Endothelial cell of umbilical vein (primary cell): ENCODE results near the gene MGAT5. TPM values are rescaled to one million over a fixed set of nuclear protein-coding genes. Genes with fewer than 3 reads are reported as not detected.

Experiments
- BruUV-seq: library from RNA; stranded (reverse); fragments of 400-500 nt; replicated peaks from 2 replicates; lab custom pipeline; 2021; lab: Mats Ljungman, UMichigan
- CTCF ChIA-PET: fragments of 300-600, 350-600 bp; sonication (Branson Sonifier 250); formaldehyde crosslinking; loops from one replicate; lab custom pipeline; 2021; ENCODE audit warnings: antibody characterized with exemption, inconsistent platforms; lab: Charles Lee
- POLR2A ChIA-PET: fragments of 300-600, 350-600 bp; sonication (Branson Sonifier 250); formaldehyde crosslinking; loops from one replicate; lab custom pipeline; 2021; ENCODE audit warnings: antibody characterized with exemption, inconsistent platforms; lab: Charles Lee
- DNase-seq: peaks from one replicate; pipeline ENCODE4 v3.0.0-alpha.2; 2011; ENCODE audit warnings: low read depth, low spot score
- FAIRE-seq: peaks from 2 replicates; lab custom pipeline; 2011; peaks lifted over from hg19 to GRCh38; lab: Jason Lieb, UNC
- H2AFZ ChIP-seq: 2 replicates; pipeline ENCODE4 v1.6.0; 2012; ENCODE audit warnings: low read depth, low read length, control low read depth, inconsistent platforms
- H3K27ac ChIP-seq: 2 replicates; pipeline ENCODE4 v1.5.1; 2011; ENCODE audit warnings: low read depth, mild to moderate bottlenecking, control low read depth, low read length, moderate library complexity; ENCODE audit not compliant: insufficient read depth
- H3K27me3 ChIP-seq, 2 experiments: 2 replicates each; pipeline versions ENCODE4 v1.6.0 to v1.6.1; 2011; ENCODE audit warnings: low read length in 2 of 2, mixed read lengths in 1 of 2; ENCODE audit not compliant: control insufficient read depth in 2 of 2, insufficient read depth in 2 of 2
- H3K36me3 ChIP-seq, 2 experiments: 2 replicates in 1 of 2; 3 replicates in 1 of 2; pipeline ENCODE4 v1.5.1; 2011; ENCODE audit warnings: low read length in 2 of 2, mild to moderate bottlenecking in 1 of 2, moderate library complexity in 1 of 2; ENCODE audit not compliant: control insufficient read depth in 2 of 2, insufficient read depth in 2 of 2; ENCODE audit errors: extremely low read depth in 1 of 2
- H3K4me1 ChIP-seq: 3 replicates; pipeline ENCODE4 v1.5.1; 2011; ENCODE audit warnings: mild to moderate bottlenecking, low read length; ENCODE audit not compliant: control insufficient read depth, insufficient read depth; ENCODE audit errors: extremely low read depth
- H3K4me2 ChIP-seq: 2 replicates; pipeline ENCODE4 v1.6.1; 2011; ENCODE audit warnings: low read length, control low read depth, mixed read lengths; ENCODE audit not compliant: insufficient read depth
- H3K4me3 ChIP-seq, 3 experiments: fragments of 200-600 bp in 1 of 3; sonication (generic), shearing (Covaris generic) in 1 of 3; replicated peaks in 1 of 3; 2 replicates each; pipeline ENCODE4 v1.5.1; 2011 to 2016; ENCODE audit warnings: control low read depth in 3 of 3, low read length in 3 of 3, mild to moderate bottlenecking in 2 of 3, inconsistent platforms in 1 of 3, low read depth in 1 of 3, moderate library complexity in 1 of 3; ENCODE audit not compliant: insufficient read depth in 1 of 3
- H3K79me2 ChIP-seq: 2 replicates; pipeline ENCODE4 v1.6.0; 2012; ENCODE audit warnings: low read length, inconsistent platforms; ENCODE audit not compliant: control insufficient read depth, insufficient read depth
- H3K9ac ChIP-seq: replicated peaks from 2 replicates; pipeline ENCODE3; 2011; ENCODE audit warnings: low read length, control low read depth; ENCODE audit not compliant: insufficient read depth; ENCODE audit errors: extremely low read depth
- H3K9me1 ChIP-seq: replicated peaks from 3 replicates; pipeline ENCODE4 v1.6.0; 2011; ENCODE audit warnings: mild to moderate bottlenecking, low read length; ENCODE audit not compliant: control insufficient read depth, insufficient read depth; ENCODE audit errors: extremely low read depth
- H3K9me3 ChIP-seq: replicated peaks from 2 replicates; pipeline ENCODE4 v1.5.1; 2012; ENCODE audit warnings: low read length, inconsistent platforms; ENCODE audit not compliant: control insufficient read depth, insufficient read depth
- H4K20me1 ChIP-seq: replicated peaks from 2 replicates; pipeline ENCODE3; 2011; ENCODE audit warnings: mild to moderate bottlenecking, low read length; ENCODE audit not compliant: control insufficient read depth, insufficient read depth; ENCODE audit errors: extremely low read depth
- EZH2 ChIP-seq: IDR thresholded peaks from 2 replicates; pipeline ENCODE4 v1.6.1; 2012; ENCODE audit warnings: borderline replicate concordance, low read depth, mild to moderate bottlenecking, moderate library complexity, low read length, inconsistent platforms; ENCODE audit not compliant: severe bottlenecking
- FOS ChIP-seq: IDR thresholded peaks from 2 replicates; pipeline ENCODE4 v1.6.1; 2011; ENCODE audit warnings: mild to moderate bottlenecking, low read length, moderate library complexity, borderline replicate concordance; ENCODE audit not compliant: insufficient read depth
- GATA2 ChIP-seq: IDR thresholded peaks from 2 replicates; pipeline ENCODE4 v1.7.0; 2011; ENCODE audit warnings: low read depth, mild to moderate bottlenecking, moderate library complexity, mixed read lengths, low read length; ENCODE audit not compliant: insufficient read length, insufficient read depth
- JUN ChIP-seq: IDR thresholded peaks from 2 replicates; pipeline ENCODE4 v1.6.1; 2011; ENCODE audit warnings: borderline replicate concordance, low read depth; ENCODE audit not compliant: insufficient read length, insufficient read depth
- MYC ChIP-seq: IDR thresholded peaks from one replicate; pipeline ENCODE4 v1.6.1; 2011; ENCODE audit warnings: mild to moderate bottlenecking, low read depth, low read length
- POLR2A ChIP-seq: IDR thresholded peaks from 2 replicates; pipeline ENCODE4 v1.6.1; 2012; ENCODE audit warnings: low read depth, mild to moderate bottlenecking, control low read depth, low read length
- POLR2AphosphoS5 ChIP-seq: IDR thresholded peaks from 2 replicates; pipeline ENCODE4 v1.6.1; 2012; ENCODE audit warnings: low read depth, mild to moderate bottlenecking, control low read depth, low read length, moderate library complexity; ENCODE audit not compliant: insufficient read depth
- dilution Hi-C: fragments of 300-500 bp; cut with MboI; formaldehyde crosslinking; loops from one replicate; pipeline ENCODE4 v1.15.0; 2019; ENCODE audit warnings: low sequenced_read_pairs; ENCODE audit not compliant: extremely low pct_ligation_motif_present
- intact Hi-C: fragments of 100-400 bp; cut with micrococcal nuclease; formaldehyde crosslinking; loops from one replicate; pipeline ENCODE4 v1.10.0; 2022
- polyA plus RNA-seq, 4 experiments: library from polyadenylated mRNA; depleted of rRNA in 3 of 4; stranded (reverse) in 3 of 4; unstranded in 1 of 4; fragments of >200 nt; gene quantifications; 2 replicates each; pipeline versions ENCODE4 v1.2.1 to v1.2.3, GENCODE V29; 2011 to 2012; ENCODE audit warnings: missing spikeins in 1 of 4
- total RNA-seq: library from RNA; stranded (reverse); gene quantifications from 2 replicates; pipeline ENCODE4 v1.2.3, GENCODE V29; 2021
- TF ChIP-seq, protein P1 (sequence below), 2 donors: IDR thresholded peaks; 1 replicate in 1 of 2; 2 replicates in 1 of 2; pipeline ENCODE4 v1.5.1; 2011; ENCODE audit warnings: low read length in 2 of 2, mild to moderate bottlenecking in 2 of 2, moderate library complexity in 2 of 2, control low read depth in 1 of 2, inconsistent platforms in 1 of 2, low read depth in 1 of 2; ENCODE audit not compliant: insufficient read depth in 1 of 2; ENCODE audit errors: extremely low read depth in 1 of 2
- TF ChIP-seq, protein P2 (sequence below): IDR thresholded peaks from 2 replicates; pipeline ENCODE4 v1.6.1; 2011; ENCODE audit not compliant: insufficient read depth, insufficient read length

Gene MGAT5
- total and polyA plus RNA-seq, 2 donors (not counting 3 experiments of a cell fraction or from before 2014, with no cell fraction given), result 17.7 to 84.1 TPM

DNA sequence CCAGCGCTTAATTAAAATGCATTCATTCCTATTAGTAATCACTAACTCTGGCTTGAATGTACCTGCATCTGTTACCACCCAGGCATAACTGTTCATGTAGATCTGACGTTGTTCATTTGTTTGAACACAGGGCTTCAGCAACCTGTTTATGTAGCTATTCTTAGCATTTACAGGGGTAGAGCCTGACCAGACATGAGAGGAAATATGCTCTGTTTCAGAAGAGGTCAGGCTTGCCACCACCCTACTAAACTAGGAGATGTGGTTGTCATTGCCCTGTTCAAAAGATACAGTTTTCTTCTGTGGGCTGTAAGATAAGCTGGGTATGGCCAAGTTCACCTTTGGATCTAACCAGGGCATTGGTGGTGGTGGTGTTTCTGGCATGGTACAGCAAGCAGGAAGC lies 8.8 kb downstream of the MGAT5 start:
- FAIRE-seq (no peak), DNase-seq (no peak)
- Histone ChIP-seq H3K36me3 (no peaks in the 10 kb centered on the region), H3K27me3 (no peaks in the 10 kb centered on the region), H3K27ac (no peak overlapping the region), H4K20me1 (no peaks in the 10 kb centered on the region), H3K9me1 (no peaks in the 10 kb centered on the region), H3K9me3 (no peaks in the 10 kb centered on the region), H3K4me3 (no peak overlapping the region), H3K79me2 (peaks cover 3% of the 10 kb centered on the region), H3K4me2 (no peak overlapping the region), H2AFZ (no peak overlapping the region), H3K9ac (no peak overlapping the region), H3K4me1 (peaks cover 25% of the 10 kb centered on the region)
- CTCF ChIA-PET, result interaction anchor here (0.7 to 2.8 kb wide), 6 partner anchors 8 to 188 kb away, joined by 4 to 26 read pairs (median 7); partner anchors contain the start of gene MGAT5
- dilution Hi-C loops, result no loop called here
- POLR2A ChIA-PET, result no interaction called here
- no TSS peak for BruUV-seq
- TF ChIP-seq GATA2 (no peak), FOS (no peak), POLR2AphosphoS5 (no peak), POLR2A (no peak), JUN (no peak), MYC (no peak), EZH2 (no peak)
- TF ChIP-seq, protein P1, sequence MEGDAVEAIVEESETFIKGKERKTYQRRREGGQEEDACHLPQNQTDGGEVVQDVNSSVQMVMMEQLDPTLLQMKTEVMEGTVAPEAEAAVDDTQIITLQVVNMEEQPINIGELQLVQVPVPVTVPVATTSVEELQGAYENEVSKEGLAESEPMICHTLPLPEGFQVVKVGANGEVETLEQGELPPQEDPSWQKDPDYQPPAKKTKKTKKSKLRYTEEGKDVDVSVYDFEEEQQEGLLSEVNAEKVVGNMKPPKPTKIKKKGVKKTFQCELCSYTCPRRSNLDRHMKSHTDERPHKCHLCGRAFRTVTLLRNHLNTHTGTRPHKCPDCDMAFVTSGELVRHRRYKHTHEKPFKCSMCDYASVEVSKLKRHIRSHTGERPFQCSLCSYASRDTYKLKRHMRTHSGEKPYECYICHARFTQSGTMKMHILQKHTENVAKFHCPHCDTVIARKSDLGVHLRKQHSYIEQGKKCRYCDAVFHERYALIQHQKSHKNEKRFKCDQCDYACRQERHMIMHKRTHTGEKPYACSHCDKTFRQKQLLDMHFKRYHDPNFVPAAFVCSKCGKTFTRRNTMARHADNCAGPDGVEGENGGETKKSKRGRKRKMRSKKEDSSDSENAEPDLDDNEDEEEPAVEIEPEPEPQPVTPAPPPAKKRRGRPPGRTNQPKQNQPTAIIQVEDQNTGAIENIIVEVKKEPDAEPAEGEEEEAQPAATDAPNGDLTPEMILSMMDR (IDR thresholded peaks at IDR 0.05; ENCODE audit: extremely low read depth in 1 of 2, insufficient read depth in 1 of 2, low read depth in 1 of 2, low read length in 2 of 2), result no peak
- TF ChIP-seq, protein P2, sequence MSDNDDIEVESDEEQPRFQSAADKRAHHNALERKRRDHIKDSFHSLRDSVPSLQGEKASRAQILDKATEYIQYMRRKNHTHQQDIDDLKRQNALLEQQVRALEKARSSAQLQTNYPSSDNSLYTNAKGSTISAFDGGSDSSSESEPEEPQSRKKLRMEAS, result no peak
- intact Hi-C loops, result no loop called here
